ENCODE results near the gene PCBP3.

PCBP3 gene

DNA sequence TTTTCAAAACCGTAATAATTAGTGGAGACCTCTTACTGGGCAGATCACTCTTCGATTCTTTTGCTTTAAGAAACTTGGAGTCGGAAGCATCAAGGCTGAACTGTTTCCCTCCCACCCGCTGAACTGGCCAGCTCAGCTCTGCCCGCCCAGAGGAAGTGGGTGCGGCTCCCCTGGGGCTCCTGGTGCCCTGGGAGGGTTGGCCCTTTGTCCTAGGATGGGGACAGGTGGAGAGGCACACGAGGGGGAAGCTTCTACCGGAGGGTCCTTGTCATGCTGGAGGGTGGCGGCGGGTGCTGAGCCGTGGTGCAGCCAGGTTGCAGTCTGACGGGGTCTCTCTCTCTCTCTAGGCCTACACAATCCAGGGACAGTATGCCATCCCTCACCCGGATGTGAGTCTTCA is 273.7 kb downstream of the PCBP3 start:
- no peak for DNase-seq

- DNase-seq = no peak
Measured at GRCh38 chr21:45918011-45918410, 274.5 kb downstream of the PCBP3 start.

GRCh38 chr21:45918835-45919447 is 275.4 kb downstream of the PCBP3 start:
- no peak for DNase-seq

DNA sequence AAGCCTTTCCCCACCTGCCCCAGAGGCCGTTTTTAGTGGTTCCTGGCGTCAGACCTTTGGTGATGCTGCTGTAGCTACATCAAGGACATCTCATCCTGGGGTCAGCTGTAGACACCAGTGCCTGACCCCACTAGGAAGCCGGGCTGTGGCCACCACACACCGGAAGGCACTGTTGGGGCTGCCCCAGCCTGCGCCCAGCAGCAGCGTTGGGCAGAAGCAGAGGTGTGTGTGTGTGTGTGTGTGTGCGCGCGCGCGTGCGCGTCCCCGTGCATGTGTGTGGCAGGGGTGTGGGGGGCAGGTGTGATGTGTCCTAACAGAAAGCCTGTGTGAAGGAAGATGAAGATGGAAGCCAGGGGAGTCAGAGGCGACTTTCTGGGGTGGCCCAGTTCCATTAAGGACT is 276.1 kb downstream of the PCBP3 start:
- DNase-seq = no peak

- no peak for DNase-seq
Measured at GRCh38 chr21:45920824-45921600, 277.5 kb downstream of the PCBP3 start.

DNA sequence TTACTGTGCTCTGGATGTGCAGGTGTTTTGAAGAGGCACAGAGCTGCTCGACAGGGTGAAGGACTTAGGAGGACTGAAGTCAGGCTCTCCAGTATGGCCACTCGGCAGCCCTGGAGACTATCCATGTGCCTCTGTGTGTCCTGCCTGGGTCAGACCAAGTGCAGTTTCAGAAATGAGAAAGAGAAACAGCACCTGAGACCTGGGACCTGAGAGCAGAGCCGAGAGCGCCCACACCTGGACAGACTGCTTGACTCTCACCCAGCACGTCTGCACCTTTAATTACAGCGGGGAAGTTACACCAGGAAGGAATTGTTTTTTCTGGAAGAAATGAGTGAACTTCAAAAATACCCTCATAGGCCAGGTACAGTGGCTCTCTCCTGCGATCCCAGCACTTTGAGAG is 278.4 kb downstream of the PCBP3 start:
- no peak for DNase-seq

DNA sequence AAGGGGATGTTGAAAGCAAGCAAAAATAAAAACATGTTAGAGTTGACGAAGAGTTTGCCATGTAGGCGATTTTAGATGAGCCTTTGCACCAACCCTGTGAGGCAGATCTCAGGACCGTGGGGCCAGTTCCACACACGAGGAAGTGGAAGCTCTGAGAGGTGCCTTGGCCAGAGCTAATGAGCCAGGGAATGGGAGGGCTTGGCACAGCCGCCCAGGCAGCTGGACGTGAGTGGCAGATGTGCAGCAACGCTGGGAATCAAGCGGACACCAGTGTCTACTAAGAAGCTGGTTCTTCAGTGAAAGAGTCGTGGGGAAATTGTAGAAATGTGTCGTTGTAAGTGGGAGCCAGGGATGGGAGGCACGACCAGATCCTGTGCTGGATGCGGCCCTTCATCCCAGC is 279.1 kb downstream of the PCBP3 start:
- DNase-seq = no peak

DNA sequence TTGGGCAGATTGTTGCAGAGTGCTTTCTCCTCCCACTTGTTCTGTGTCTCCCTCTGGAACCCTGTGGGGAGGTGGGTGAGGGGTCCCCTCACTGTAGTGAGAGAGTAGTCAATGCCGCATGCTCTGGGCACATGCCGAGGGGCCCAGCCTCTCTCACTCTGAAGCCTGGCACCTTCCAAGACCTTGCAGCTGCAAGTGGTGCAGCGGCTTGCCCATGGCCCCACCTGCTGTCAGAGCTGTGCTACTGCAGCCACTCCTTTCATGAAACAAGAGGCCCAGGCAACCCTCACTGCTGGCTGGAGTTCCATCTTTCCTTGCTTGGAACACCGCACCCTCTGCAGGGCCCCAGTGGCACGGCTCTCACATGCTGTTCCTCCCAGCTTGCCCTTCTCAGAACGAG is 279.6 kb downstream of the PCBP3 start:
- DNase-seq = peak; percentile 32 to 64 (median 47)

DNA sequence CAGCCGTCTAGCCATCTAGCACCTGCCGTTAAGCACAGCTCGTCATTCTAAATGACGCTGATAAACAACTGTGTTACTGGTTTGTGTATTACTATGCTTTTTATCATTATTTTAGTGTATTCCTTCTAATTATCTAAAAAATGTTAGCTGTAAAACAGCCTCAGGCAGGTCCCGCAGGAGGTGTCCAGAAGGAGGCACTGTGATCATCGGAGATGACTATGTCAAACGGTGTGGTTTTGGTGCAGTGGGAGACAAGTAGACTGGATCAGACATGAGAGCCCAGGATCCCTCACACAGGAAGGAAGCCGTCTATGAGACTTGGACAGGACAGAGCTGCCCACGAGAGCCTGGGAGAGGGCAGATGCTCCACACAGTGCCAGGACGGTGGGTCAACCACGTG is 282.8 kb downstream of the PCBP3 start:
- DNase-seq = no peak

- DNase-seq = no peak
Measured at GRCh38 chr21:45927032-45927431, 283.5 kb downstream of the PCBP3 start.

DNA sequence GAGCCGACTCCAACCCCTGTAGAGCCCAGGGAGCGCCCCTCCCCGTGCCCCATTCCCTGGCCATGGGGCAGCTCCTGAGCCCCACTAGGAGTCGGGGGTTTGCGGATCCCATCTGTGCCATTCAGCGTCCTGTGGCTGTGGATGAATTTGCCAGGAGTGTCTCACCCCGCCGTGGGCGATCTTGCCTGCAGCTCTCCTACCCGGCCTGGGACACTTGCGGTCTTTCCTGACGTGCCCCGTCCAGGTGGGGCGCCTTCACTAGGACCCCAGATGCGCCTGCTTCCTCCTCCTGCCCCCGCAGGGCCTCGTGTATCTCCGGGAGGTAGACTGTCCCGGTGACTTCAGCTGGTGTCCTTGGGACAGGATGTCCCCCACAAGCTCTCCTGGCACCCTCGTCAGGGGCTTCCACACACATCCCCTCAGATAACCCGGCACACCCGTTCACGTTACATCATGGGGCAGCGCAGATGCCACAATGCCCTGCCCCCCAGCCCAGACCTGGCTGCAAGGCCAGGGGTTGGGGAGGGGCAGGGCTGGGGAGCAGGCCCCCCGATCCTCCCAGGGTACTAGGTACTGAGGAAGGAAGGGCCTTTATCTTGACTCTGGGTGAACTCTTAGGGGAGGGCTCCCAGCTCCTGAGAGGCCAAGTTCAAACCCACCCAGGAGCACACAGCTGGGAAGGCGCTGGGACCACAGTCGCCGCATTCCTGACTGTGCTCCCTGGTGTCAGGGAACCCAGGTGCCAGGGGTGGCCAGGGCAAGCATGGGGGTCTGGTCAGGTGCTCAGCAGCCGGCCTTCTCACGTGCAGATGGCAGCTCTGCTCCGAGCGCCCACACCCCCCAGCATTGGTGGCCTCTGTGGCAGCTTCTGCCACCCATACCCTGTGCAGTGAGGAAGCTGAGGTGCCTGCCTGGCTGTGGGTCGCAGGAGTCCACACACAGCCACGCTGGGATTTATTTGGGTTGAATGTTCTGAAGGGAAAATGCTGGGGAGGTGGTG is 284.6 kb downstream of the PCBP3 start:
- no peak for DNase-seq

DNA sequence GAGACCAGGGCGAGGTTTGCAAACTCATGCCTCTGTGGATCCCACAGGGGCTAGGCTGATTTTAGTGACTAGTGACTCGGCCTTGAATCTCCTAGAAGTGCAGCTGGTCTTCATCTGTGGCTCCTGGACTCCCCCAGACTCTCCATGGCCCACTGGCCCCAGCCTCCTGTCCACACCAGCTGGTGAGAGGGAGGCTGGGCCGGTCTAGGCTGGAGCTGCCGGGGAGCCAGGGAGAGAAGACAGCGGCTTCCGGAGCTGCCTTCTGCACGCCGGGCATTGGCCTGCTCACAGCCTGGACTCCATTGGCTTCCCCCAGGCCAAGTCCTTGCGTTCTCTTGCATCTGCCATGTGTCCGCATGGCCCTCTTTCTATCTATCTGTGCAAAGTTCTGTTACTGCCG is 285.9 kb downstream of the PCBP3 start:
- DNase-seq = no peak

DNA sequence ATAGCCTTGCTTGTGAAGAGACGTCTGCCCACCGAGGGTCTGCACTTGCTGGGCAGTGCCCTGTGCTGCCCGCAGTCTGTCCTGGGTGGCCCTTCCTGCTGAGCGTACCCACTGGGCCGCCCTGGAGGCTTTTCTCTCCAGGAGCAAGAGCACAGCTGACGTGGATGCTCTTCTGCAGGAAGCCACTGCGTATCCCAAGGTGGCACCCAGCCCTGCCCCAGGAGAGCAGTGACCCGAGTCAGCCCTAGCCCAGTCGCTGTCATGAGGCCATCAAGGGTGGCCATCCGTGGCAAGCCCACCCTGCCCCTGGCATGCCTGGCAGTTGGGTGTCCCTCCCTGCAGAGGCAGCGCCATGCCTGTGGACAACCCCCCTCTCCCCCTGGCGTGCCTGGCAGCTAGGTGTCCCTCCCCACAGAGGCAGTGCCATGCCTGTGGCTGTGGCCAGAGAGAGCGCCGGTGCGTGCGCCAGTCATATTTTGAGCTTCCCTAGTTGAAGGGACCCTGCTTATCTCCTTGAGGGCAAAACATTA is 286.8 kb downstream of the PCBP3 start:
- DNase-seq = no peak

DNA sequence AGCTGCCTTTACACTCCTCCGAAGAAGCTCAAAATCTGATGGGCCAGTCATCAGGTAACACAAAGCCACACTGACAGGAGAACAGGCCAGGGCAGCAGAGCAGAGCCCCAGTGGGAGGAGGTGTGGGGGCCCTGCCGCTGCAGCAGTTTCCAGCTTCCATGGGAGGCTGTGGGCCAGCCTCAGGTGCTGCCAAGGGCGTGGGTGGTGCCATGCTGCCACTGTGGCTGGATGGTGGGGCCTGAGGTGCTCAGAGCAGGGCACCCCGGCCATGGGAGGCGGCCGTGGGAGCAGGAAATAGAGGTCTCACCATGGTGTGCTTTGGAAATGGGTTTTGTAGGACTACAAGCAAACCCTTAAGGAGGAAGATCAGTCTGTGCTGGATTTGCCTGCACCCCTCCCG is 287.3 kb downstream of the PCBP3 start:
- no peak for DNase-seq

GRCh38 chr21:45931397-45931969 is 288.0 kb downstream of the PCBP3 start:
- DNase-seq = peak in 1 of 5 donors; percentile 29

GRCh38 chr21:45932922-45933502 is 289.5 kb downstream of the PCBP3 start:
- DNase-seq = peak in 1 of 5 donors; percentile 26

- DNase-seq = no peak
Measured at GRCh38 chr21:45934085-45934484, 290.6 kb downstream of the PCBP3 start.

- DNase-seq = no peak
Measured at GRCh38 chr21:45934554-45934953, 291.0 kb downstream of the PCBP3 start.

DNA sequence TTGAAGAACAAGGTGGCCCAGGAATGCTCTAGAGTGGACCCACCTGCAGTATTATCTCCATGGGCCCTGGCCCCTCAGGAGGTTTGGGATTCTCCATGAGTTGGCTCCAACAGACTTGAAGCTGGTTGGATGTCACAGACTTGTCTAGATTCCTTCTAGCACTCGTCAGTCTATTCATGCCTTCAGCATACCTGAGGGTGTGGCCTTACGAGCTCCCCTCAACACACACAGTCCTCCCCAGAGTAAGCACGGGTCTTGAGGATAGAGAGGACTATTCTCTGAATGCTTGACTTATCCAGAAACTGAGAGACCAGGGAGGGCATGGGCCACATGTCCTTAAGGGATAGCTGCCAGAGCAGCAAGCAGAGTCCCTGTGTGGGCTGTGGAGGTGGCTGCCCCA is 292.1 kb downstream of the PCBP3 start:
- DNase-seq = no peak

GRCh38 chr21:45937721-45938452 is 294.4 kb downstream of the PCBP3 start:
- DNase-seq = no peak

GRCh38 chr21:45938453-45938755 is 294.9 kb downstream of the PCBP3 start:
- no peak for DNase-seq
